Liver (tissue), 9 donors: ENCODE results near the gene LAMA1. TPM values are rescaled to one million over a fixed set of nuclear protein-coding genes. Genes with fewer than 3 reads are reported as not detected.
A peak's percentile ranks its signal among the peaks of the same experiment; 100 is the strongest.

ENCODE experiments used
- DNase-seq: peaks from one replicate; pipeline ENCODE4 v3.0.0-alpha.2; 2017; ENCODE audit warnings: low spot score
- H3K27ac ChIP-seq, 2 donors: one replicate each; pipeline ENCODE4 v1.7.0; 2013; ENCODE audit warnings: inconsistent platforms in 2 of 2, low read length in 2 of 2, control low read depth in 1 of 2, low read depth in 1 of 2, mild to moderate bottlenecking in 1 of 2
- H3K27me3 ChIP-seq, 4 donors: one replicate each; pipeline versions ENCODE4 v1.6.1 to v1.7.0; 2013; ENCODE audit warnings: low read length in 3 of 4, inconsistent platforms in 1 of 4, mild to moderate bottlenecking in 1 of 4, moderate library complexity in 1 of 4; ENCODE audit not compliant: control insufficient read depth in 4 of 4, insufficient read depth in 4 of 4
- H3K36me3 ChIP-seq, 4 donors: one replicate each; pipeline versions ENCODE4 v1.6.1 to v1.7.0; 2013; ENCODE audit warnings: low read length in 3 of 4, mild to moderate bottlenecking in 3 of 4, low read depth in 1 of 4, moderate library complexity in 1 of 4; ENCODE audit not compliant: control insufficient read depth in 4 of 4, insufficient read depth in 3 of 4
- H3K4me1 ChIP-seq, 4 donors: one replicate each; pipeline versions ENCODE4 v1.6.1 to v1.7.0; 2013; ENCODE audit warnings: low read length in 3 of 4, mild to moderate bottlenecking in 3 of 4, moderate library complexity in 1 of 4; ENCODE audit not compliant: control insufficient read depth in 4 of 4, insufficient read depth in 4 of 4
- H3K4me3 ChIP-seq, 3 donors: one replicate each; pipeline versions ENCODE4 v1.6.1 to v1.7.0; 2013; ENCODE audit warnings: low read length in 3 of 3, control low read depth in 1 of 3, low read depth in 1 of 3, mild to moderate bottlenecking in 1 of 3
- H3K9ac ChIP-seq, 2 donors: one replicate each; pipeline ENCODE4 v1.7.0; 2013; ENCODE audit warnings: low read length in 2 of 2, mild to moderate bottlenecking in 2 of 2, moderate library complexity in 2 of 2, control low read depth in 1 of 2, low read depth in 1 of 2
- H3K9me3 ChIP-seq, 4 donors: one replicate each; pipeline versions ENCODE4 v1.6.1 to v1.7.0; 2013; ENCODE audit warnings: low read length in 3 of 4; ENCODE audit not compliant: control insufficient read depth in 4 of 4
- CTCF ChIP-seq: fragments of 150-350 bp; IDR thresholded peaks from 2 replicates; pipeline ENCODE4 v1.5.1; 2017; ENCODE audit warnings: improper control_type of control experiment, low read depth, low read length; ENCODE audit not compliant: missing input control
- FOXA1 ChIP-seq: IDR thresholded peaks from 2 replicates; pipeline ENCODE4 v1.6.1; 2016; ENCODE audit warnings: antibody characterized with exemption
- GABPA ChIP-seq, 2 donors: IDR thresholded peaks in 1 of 2; conservative IDR thresholded peaks in 1 of 2; 2 replicates each; pipeline ENCODE4 v1.6.1; 2016; ENCODE audit warnings: antibody characterized with exemption in 2 of 2, mild to moderate bottlenecking in 1 of 2, moderate library complexity in 1 of 2
- HNF4G ChIP-seq: IDR thresholded peaks from 2 replicates; pipeline ENCODE4 v1.6.1; 2016; ENCODE audit warnings: antibody characterized with exemption
- RAD21 ChIP-seq, 2 donors: IDR thresholded peaks; 2 replicates each; pipeline ENCODE4 v1.6.1; 2016; ENCODE audit warnings: antibody characterized with exemption in 2 of 2, mild to moderate bottlenecking in 2 of 2
- YY1 ChIP-seq: IDR thresholded peaks from 2 replicates; pipeline ENCODE4 v1.6.1; 2016; ENCODE audit warnings: antibody characterized with exemption, mild to moderate bottlenecking
- WGBS: extraction: QIAGEN DNeasy Blood & Tissue Kit; methylation state at CpG from one replicate; pipeline ENCODE4 v1.1.7; 2013; 5-methylcytosine and 5-hydroxymethylcytosine counted together
- polyA plus RNA-seq, 2 donors: library from polyadenylated mRNA; stranded (reverse) in 1 of 2; unstranded in 1 of 2; fragments of 200-250 nt in 1 of 2; fragments of >200 nt in 1 of 2; fragmentation: Nextera tagmentation in 1 of 2; extraction: Ambion mirVana in 1 of 2; gene quantifications; one replicate each; pipeline versions ENCODE4 v1.2.1 to v1.2.3, GENCODE V29; 2013 to 2015
- total RNA-seq, 2 donors: library from RNA; depleted of rRNA; stranded (reverse); fragments of >200 nt; gene quantifications; one replicate each; pipeline ENCODE4 v1.2.3, GENCODE V29; 2014
- TF ChIP-seq, protein P1 (sequence below): IDR thresholded peaks from 2 replicates; pipeline ENCODE4 v1.6.1; 2016; ENCODE audit warnings: antibody characterized with exemption, mild to moderate bottlenecking
- TF ChIP-seq, protein P2 (sequence below): IDR thresholded peaks from 2 replicates; pipeline ENCODE4 v1.6.1; 2016; ENCODE audit warnings: antibody characterized with exemption
- donor health status: healthy.
- donor health status: healthy.
- donor health status: healthy.
- donor health status: healthy.
- donor health status: healthy.

The LAMA1 gene
- total and polyA plus RNA-seq, 4 donors: 0.05 to 0.67 (median 0.43) TPM

DNA sequence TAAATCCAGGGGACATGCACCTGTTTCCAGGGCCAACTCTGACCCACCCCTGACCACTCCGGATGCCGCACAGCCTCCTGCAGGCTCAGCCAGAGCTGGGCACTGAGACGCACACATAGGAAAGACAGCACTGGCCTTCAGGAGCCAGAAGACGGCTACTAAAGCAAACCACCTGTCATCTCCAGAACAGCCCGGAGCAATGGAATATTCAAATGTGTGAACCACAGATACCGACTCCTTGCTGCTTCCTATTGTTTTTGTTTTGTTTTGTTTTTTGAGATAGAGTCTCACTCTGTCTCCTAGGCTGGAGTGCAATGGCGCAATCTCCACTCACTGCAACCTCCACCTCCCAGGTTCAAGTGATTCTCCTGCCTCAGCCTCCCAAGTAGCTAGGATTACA, 94.0 kb downstream of the LAMA1 start:
- no peak overlapping the region for H3K9ac ChIP-seq

DNA sequence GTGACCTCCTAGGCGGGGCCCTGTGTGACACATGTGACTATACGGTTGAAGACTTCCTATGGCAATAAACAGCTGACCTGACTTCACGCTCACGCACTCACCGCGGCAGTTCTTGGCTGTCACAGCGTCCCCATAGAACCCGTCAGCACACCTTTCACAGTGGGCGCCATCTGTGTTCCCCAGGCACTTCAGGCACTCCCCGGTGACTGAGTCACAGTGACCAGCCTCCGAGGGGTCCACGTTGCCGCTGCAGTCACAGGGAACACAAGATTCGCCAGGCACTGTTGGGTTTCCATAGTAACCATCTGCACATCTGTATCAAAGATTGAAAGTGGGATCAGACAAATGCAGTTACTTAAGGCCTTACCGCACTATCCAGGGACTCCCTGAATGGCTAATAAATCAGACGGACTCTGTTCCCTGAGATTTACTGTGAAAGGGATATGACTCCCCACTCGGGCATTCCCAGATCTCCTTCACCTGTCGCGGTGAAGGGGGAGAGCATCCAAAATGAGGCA, 94.5 kb downstream of the LAMA1 start:
- Histone ChIP-seq H3K36me3 (no peaks in the 10 kb centered on the region), H3K27ac (no peak overlapping the region), H3K9ac (no peak overlapping the region), H3K27me3 (no peaks in the 10 kb centered on the region), H3K4me3 (no peak overlapping the region), H3K9me3 (no peaks in the 10 kb centered on the region), H3K4me1 (no peaks in the 10 kb centered on the region)
- no peak for DNase-seq
- 91% methylated on average over 19 of the region's 19 CpGs for WGBS
- TF ChIP-seq, protein P1, sequence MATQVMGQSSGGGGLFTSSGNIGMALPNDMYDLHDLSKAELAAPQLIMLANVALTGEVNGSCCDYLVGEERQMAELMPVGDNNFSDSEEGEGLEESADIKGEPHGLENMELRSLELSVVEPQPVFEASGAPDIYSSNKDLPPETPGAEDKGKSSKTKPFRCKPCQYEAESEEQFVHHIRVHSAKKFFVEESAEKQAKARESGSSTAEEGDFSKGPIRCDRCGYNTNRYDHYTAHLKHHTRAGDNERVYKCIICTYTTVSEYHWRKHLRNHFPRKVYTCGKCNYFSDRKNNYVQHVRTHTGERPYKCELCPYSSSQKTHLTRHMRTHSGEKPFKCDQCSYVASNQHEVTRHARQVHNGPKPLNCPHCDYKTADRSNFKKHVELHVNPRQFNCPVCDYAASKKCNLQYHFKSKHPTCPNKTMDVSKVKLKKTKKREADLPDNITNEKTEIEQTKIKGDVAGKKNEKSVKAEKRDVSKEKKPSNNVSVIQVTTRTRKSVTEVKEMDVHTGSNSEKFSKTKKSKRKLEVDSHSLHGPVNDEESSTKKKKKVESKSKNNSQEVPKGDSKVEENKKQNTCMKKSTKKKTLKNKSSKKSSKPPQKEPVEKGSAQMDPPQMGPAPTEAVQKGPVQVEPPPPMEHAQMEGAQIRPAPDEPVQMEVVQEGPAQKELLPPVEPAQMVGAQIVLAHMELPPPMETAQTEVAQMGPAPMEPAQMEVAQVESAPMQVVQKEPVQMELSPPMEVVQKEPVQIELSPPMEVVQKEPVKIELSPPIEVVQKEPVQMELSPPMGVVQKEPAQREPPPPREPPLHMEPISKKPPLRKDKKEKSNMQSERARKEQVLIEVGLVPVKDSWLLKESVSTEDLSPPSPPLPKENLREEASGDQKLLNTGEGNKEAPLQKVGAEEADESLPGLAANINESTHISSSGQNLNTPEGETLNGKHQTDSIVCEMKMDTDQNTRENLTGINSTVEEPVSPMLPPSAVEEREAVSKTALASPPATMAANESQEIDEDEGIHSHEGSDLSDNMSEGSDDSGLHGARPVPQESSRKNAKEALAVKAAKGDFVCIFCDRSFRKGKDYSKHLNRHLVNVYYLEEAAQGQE: no peak

More for the DNA sequence above, 94.0 kb downstream of the LAMA1 start:
- Histone ChIP-seq H3K4me1 (no peaks in the 10 kb centered on the region), H3K36me3 (no peaks in the 10 kb centered on the region), H3K9me3 (no peaks in the 10 kb centered on the region), H3K4me3 (no peak overlapping the region), H3K27ac (no peak overlapping the region), H3K27me3 (no peaks in the 10 kb centered on the region)
- DNase-seq: no peak
- 89% methylated on average over 7 of the region's 7 CpGs for WGBS
- TF ChIP-seq FOXA1: no peak
- TF ChIP-seq, protein P2, sequence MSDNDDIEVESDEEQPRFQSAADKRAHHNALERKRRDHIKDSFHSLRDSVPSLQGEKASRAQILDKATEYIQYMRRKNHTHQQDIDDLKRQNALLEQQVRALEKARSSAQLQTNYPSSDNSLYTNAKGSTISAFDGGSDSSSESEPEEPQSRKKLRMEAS: no peak
- TF ChIP-seq YY1: no peak
- TF ChIP-seq HNF4G: no peak

DNA sequence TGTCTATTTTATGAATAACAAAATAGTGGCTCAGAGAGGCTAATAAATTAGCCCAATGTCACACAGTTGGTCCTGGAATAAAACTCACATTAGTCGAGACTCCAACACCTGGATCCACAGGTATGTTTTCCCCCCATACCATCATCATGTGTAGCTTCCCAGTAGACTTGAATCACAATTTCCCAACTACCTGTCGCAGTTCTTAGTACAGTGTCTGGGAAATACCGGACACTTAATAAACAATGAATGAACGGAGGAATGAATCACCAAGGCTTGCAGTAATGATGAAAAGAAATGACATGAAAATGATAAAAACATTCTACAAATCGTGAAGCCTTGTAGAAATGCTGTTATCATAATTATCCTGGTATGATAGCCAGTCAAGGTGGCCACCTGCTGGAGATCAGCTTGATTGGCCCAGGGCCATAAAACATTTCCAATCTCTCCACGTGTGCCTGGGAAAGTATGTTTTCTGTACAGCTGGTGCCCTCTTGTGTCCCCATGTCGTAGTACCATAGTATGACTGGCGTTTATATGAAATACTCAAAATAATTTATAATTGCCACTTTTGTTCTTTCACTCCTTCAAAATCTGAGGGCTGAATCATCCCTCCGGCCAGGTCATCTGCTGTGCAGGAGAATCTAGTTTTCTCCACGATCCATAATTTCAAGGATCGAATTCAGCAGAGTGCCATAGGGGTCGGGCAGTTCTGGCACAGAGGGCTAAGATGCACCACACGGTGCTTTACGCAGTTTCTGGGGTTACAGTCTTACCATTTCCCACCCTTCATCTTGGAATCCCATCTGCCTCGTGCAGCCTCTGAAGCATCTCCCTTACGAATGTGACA, 95.4 kb downstream of the LAMA1 start:
- no peaks in the 10 kb centered on the region for H3K4me1 ChIP-seq
- H3K36me3 ChIP-seq: no peaks in the 10 kb centered on the region
- H3K9me3 ChIP-seq: no peaks in the 10 kb centered on the region
- no peak for DNase-seq
- no peak overlapping the region for H3K9ac ChIP-seq
- no peak for TF ChIP-seq GABPA (IDR thresholded peaks at IDR 0.05 in 1 of 2, conservative IDR thresholded peaks at IDR 0.05 in 1 of 2)
- TF ChIP-seq CTCF: peak; percentile 44
- TF ChIP-seq RAD21 (IDR thresholded peaks at IDR 0.05): peak; percentile 74 to 76
- H3K27me3 ChIP-seq: no peaks in the 10 kb centered on the region
- 69% methylated on average over 16 of the region's 16 CpGs for WGBS
- H3K4me3 ChIP-seq: no peak overlapping the region
- no peak overlapping the region for H3K27ac ChIP-seq
